Activated CD8-positive, alpha-beta memory T cell treated with anti-CD3 and anti-CD28 coated beads, Interleukin-2, amount 10 ng/mL, durations not matched to agents 7 days and 5 days (primary cell): ENCODE measurements around the gene FGF12. TPM values are rescaled to one million over a fixed set of nuclear protein-coding genes. Genes with fewer than 3 reads are reported as not detected.
A peak's percentile ranks its signal among the peaks of the same experiment; 100 is the strongest.

Source experiments
- ATAC-seq: fragments of 150-1000 bp; cut with Tn5 transposase; one replicate; pipeline ENCODE4 v1.10.0; 2021; ENCODE audit warnings: moderate library complexity
- CTCF ChIA-PET: fragments of 350-600 bp; sonication (Branson Sonifier 250); formaldehyde crosslinking; loops from one replicate; lab custom pipeline; 2021; ENCODE audit warnings: antibody characterized with exemption; lab: Charles Lee
- DNase-seq: peaks from one replicate; pipeline ENCODE4 v3.0.0-alpha.2; 2020
- H3K27ac Mint-ChIP-seq: one replicate; pipeline ENCODE4 v1.8.0; 2021; ENCODE audit warnings: mild to moderate bottlenecking, mixed read lengths
- H3K27me3 Mint-ChIP-seq: one replicate; pipeline ENCODE4 v1.8.0; 2021; ENCODE audit warnings: mixed read lengths
- H3K36me3 Mint-ChIP-seq: one replicate; pipeline ENCODE4 v1.8.0; 2021; ENCODE audit warnings: mild to moderate bottlenecking, mixed read lengths
- H3K4me1 Mint-ChIP-seq: one replicate; pipeline ENCODE4 v1.8.0; 2021; ENCODE audit warnings: mixed read lengths
- H3K4me3 Mint-ChIP-seq: one replicate; pipeline ENCODE4 v1.8.0; 2021; ENCODE audit warnings: mild to moderate bottlenecking, moderate library complexity, mixed read lengths
- H3K9me3 Mint-ChIP-seq: one replicate; pipeline ENCODE4 v1.8.0; 2022; ENCODE audit warnings: low read depth, mixed read lengths
- total RNA-seq, 2 experiments: library from RNA; stranded (reverse); gene quantifications; one replicate each; pipeline ENCODE4 v1.2.3, GENCODE V29; 2021

The FGF12 gene
- total RNA-seq, 2 experiments from 2014 or later: not detected

- CTCF ChIA-PET: no interaction called here
- H3K9me3 Mint-ChIP-seq: no peaks in the 10 kb centered on the region
- H3K4me3 Mint-ChIP-seq: no peak overlapping the region
- ATAC-seq: no peak
- H3K27ac Mint-ChIP-seq: no peak overlapping the region
- DNase-seq: no peak
- H3K4me1 Mint-ChIP-seq: no peaks in the 10 kb centered on the region
- no peaks in the 10 kb centered on the region for H3K36me3 Mint-ChIP-seq
- no peaks in the 10 kb centered on the region for H3K27me3 Mint-ChIP-seq
These were observed 237.8 kb downstream of the FGF12 start for GRCh38 chr3:192489579-192489978.

DNA sequence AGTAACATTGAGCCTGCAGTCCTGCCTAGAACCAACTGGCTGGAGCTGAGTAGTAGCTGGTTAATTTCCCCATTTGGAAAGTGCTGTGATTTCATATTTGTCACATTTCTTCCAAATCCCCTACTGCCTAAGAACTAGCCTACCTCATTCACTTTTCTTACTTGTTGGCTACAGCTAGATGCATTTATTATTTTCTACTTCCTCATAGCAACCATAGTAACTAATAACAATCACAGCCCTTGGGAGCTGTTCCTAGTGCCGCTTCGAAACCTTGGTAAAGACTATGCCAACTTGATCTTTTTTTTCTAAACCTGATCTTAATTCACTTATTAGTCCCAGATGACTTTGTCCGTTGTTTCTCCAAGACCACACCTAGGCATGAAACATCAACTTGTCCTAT is 240.3 kb downstream of the FGF12 start:
- ATAC-seq (no peak), DNase-seq (no peak)
- Mint-ChIP-seq H3K4me1 (no peaks in the 10 kb centered on the region), H3K27me3 (no peaks in the 10 kb centered on the region), H3K36me3 (no peaks in the 10 kb centered on the region), H3K27ac (no peak overlapping the region), H3K4me3 (no peak overlapping the region), H3K9me3 (no peaks in the 10 kb centered on the region)
- CTCF ChIA-PET: no interaction called here

DNA sequence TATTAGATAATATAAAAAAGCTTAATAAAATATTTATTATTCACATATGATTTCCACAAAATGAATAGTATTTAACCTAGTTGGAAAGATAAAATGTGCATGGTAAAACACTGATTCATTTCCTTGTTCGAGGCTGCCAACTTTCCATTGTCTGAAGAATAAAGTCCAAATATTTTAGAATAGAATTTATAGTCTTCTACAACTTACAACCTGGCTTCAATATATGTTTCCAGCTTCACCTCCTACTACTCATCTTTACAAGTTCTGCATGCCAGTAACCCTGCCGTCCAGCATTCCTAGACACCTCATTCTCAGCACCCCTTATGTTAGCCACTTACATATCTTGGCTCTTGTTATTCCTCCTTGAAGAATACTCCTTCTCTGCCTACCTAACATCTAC is 244.5 kb downstream of the FGF12 start:
- Mint-ChIP-seq H3K27me3 (no peaks in the 10 kb centered on the region), H3K36me3 (no peaks in the 10 kb centered on the region), H3K27ac (no peak overlapping the region), H3K4me3 (no peak overlapping the region), H3K9me3 (no peaks in the 10 kb centered on the region), H3K4me1 (no peaks in the 10 kb centered on the region)
- ATAC-seq (no peak), DNase-seq (no peak)
- CTCF ChIA-PET: no interaction called here

GRCh38 chr3:192482391-192482790 is 244.9 kb downstream of the FGF12 start:
- CTCF ChIA-PET: no interaction called here
- Mint-ChIP-seq H3K36me3 (no peaks in the 10 kb centered on the region), H3K4me3 (no peak overlapping the region), H3K27me3 (no peaks in the 10 kb centered on the region), H3K9me3 (no peaks in the 10 kb centered on the region), H3K27ac (no peak overlapping the region), H3K4me1 (no peaks in the 10 kb centered on the region)
- DNase-seq: no peak
- ATAC-seq: no peak

GRCh38 chr3:192481638-192482037 is 245.7 kb downstream of the FGF12 start:
- DNase-seq (no peak), ATAC-seq (no peak)
- no peaks in the 10 kb centered on the region for H3K4me1 Mint-ChIP-seq
- no peaks in the 10 kb centered on the region for H3K27me3 Mint-ChIP-seq
- H3K4me3 Mint-ChIP-seq: no peak overlapping the region
- H3K27ac Mint-ChIP-seq: no peak overlapping the region
- H3K9me3 Mint-ChIP-seq: no peaks in the 10 kb centered on the region
- H3K36me3 Mint-ChIP-seq: no peaks in the 10 kb centered on the region
- CTCF ChIA-PET: interaction anchor here (0.9 kb wide), 1 partner anchor 14 kb away, joined by 3 read pairs; no protein-coding TSS in a partner anchor

DNA sequence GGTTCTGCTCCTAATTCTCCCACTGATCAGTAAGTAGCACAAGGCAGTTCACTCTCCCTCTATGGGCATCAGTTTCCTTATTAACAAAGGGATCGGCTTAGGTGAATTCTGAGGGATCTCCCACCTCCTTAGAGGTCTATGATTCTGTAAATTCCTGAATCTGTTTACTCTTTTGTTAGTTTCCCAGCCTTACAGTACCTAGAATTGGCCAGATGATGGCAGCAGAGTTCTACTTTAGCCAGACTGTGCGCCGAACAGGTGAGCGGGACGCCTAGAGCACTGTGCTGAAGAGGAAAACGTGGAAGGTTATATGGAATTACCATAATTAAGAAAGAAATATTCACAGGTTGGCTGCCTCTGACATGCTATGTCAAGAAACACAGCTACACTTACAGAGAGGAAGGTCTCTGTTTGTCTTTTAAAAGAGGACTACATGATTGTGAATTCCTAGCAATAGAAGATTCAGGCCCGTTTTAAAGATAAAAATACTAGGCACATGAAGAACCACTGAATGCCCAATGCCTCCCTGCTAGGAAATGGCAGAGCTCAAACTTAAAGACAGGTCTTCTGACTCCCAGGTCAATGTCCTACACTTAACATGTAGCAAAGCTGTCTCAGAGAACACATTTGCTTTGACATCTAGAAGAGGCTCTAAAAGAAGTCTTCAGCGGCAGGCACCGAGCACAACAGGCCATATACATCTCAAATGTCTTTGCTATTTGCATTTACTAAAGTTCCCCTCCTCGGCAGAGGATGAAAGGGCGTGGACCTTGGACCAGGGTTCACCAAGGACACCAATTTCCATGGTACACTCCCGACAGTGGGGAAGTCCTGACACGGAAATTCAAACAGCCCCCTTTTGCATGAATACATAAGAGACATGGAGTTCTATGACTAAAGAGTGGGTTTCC is 259.9 kb downstream of the FGF12 start:
- no peak overlapping the region for H3K4me3 Mint-ChIP-seq
- CTCF ChIA-PET: interaction anchor here (0.6 to 2.1 kb wide), 4 partner anchors 14 to 336 kb away, joined by 3 to 6 read pairs (median 3); no protein-coding TSS in a partner anchor
- H3K36me3 Mint-ChIP-seq: no peaks in the 10 kb centered on the region
- DNase-seq (peak; percentile 52), ATAC-seq (peak; percentile 60)
- no peaks in the 10 kb centered on the region for H3K4me1 Mint-ChIP-seq
- peaks cover 10% of the 10 kb centered on the region for H3K27me3 Mint-ChIP-seq
- no peak overlapping the region for H3K27ac Mint-ChIP-seq
- H3K9me3 Mint-ChIP-seq: no peaks in the 10 kb centered on the region

DNA sequence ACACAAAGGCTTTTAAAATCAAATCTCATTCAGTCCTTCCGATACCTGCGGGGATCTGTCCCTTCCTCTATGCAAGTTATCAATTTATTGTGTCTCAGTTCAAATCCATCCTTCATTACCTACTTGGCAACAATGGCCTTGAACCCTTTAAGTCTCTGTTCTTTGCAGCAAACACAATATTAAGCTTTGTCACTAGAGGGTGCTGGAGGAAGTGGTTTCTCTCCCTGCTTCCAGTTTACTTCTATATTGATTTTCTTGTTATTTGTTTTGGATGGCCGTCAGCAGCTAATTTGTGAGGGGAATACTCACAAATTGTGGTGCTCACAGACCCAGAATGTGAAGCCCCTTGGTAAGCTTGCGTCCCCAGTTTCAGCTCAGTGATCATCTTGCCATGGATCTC is 278.3 kb downstream of the FGF12 start:
- Mint-ChIP-seq H3K36me3 (no peaks in the 10 kb centered on the region), H3K27ac (no peak overlapping the region), H3K4me1 (no peaks in the 10 kb centered on the region), H3K4me3 (no peak overlapping the region), H3K9me3 (no peaks in the 10 kb centered on the region), H3K27me3 (peaks cover 10% of the 10 kb centered on the region)
- CTCF ChIA-PET: interaction anchor here (1.2 kb wide), 1 partner anchor 8 kb away, joined by 3 read pairs; no protein-coding TSS in a partner anchor
- DNase-seq (no peak), ATAC-seq (no peak)

DNA sequence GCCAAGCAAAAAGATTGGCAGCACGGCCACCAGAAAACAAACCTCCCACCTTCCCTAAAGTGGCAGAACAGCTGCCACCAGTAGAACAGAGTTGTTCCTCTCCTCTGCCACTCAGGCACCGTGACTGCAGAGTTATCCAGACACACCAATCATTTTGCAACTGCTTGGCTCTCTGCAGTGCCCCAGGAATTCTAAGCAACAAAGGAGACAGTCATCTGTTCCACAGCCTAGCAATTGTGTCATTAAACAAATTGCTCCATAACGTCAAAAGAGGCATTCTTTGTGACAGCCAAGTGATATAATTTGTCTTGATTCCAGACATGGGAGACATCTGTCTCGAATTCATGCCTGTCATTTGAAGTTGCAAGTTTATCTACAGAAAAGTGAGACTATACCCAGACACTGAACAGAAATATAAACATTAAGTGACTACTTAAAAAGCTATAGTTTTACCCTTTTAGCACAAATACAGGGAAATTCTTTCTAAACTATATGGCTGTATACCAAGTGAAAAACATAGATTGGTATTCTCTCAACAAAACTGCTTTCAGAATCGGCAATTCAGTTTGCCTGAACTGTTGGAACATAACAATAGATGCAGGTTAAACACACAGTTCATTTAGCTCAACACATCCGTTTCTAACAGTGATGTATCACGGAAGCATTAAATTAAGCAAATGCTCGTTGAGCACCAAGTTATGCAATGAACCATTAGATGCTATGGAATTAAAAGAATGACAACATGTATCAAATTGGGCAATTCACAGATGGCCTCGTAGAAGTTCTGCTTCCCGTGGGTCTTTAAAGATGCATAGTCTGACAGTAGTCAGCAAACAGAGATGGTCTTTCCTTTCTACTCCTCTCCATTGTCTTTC is 281.3 kb downstream of the FGF12 start:
- Mint-ChIP-seq H3K4me1 (no peaks in the 10 kb centered on the region), H3K4me3 (no peak overlapping the region), H3K9me3 (no peaks in the 10 kb centered on the region), H3K27me3 (peaks cover 10% of the 10 kb centered on the region), H3K36me3 (no peaks in the 10 kb centered on the region), H3K27ac (no peak overlapping the region)
- ATAC-seq: no peak
- DNase-seq: no peak
- CTCF ChIA-PET: interaction anchor here (1.2 to 4.5 kb wide), 3 partner anchors 11 to 257 kb away, joined by 3 to 27 read pairs (median 18); no protein-coding TSS in a partner anchor

- Mint-ChIP-seq H3K9me3 (no peaks in the 10 kb centered on the region), H3K4me1 (no peaks in the 10 kb centered on the region), H3K27me3 (peaks cover 10% of the 10 kb centered on the region), H3K27ac (no peak overlapping the region), H3K36me3 (no peaks in the 10 kb centered on the region), H3K4me3 (no peak overlapping the region)
- DNase-seq (no peak), ATAC-seq (no peak)
- CTCF ChIA-PET: interaction anchor here (0.9 to 4.5 kb wide), 10 partner anchors 9 to 260 kb away, joined by 3 to 27 read pairs (median 4); no protein-coding TSS in a partner anchor
These were observed 282.6 kb downstream of the FGF12 start for GRCh38 chr3:192444791-192445106.

- H3K36me3 Mint-ChIP-seq: no peaks in the 10 kb centered on the region
- peaks cover 10% of the 10 kb centered on the region for H3K27me3 Mint-ChIP-seq
- DNase-seq: peak; percentile 65
- no peaks in the 10 kb centered on the region for H3K9me3 Mint-ChIP-seq
- CTCF ChIA-PET: interaction anchor here (0.9 to 4.5 kb wide), 12 partner anchors 9 to 1517 kb away, joined by 3 to 27 read pairs (median 4); no protein-coding TSS in a partner anchor
- H3K4me3 Mint-ChIP-seq: no peak overlapping the region
- no peak overlapping the region for H3K27ac Mint-ChIP-seq
- ATAC-seq: no peak
- no peaks in the 10 kb centered on the region for H3K4me1 Mint-ChIP-seq
These were observed 283.1 kb downstream of the FGF12 start for GRCh38 chr3:192444096-192444790.

DNA sequence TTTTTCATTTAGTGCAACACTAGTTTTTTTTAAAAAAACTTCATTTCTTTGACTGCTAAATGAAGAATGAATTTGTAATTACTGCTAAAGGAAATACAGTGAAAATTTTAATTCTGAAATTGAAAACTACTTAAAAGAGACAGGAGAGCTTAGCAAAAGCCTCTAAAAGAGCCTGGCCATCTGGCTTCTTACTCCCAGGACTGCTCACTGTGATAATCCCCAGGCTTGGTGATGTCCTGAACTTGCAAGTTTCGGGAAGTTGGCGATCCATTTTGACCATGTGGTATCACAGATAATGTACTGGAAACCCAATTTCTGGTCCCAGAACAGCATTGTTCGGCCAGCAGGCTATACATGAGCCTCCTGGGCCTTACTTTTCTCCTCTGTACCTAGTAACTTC is 292.1 kb downstream of the FGF12 start:
- CTCF ChIA-PET: interaction anchor here (2.7 kb wide), 1 partner anchor 9 kb away, joined by 18 read pairs; no protein-coding TSS in a partner anchor
- Mint-ChIP-seq H3K27ac (no peak overlapping the region), H3K36me3 (no peaks in the 10 kb centered on the region), H3K4me3 (no peak overlapping the region), H3K9me3 (no peaks in the 10 kb centered on the region), H3K4me1 (no peaks in the 10 kb centered on the region), H3K27me3 (peaks cover 4% of the 10 kb centered on the region)
- DNase-seq: no peak
- ATAC-seq: no peak

DNA sequence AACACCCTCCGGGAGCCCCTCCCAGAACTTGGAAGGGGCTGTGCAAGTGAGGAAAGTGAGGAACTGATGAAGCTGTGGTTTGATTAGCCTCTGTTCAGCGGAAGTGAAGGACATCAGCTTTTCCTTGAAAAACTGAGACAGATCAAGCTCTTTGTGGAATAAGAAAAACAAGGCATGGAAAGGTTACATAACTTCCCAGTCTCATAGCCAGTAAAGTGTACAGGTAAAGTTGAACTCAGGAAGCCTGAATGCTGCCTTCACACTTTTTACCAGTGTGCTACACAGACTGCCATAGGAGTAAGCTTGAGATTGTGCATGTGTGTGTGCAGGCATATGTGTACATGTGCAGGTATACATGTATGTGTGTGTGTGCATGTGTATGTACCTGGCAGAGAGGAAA is 293.2 kb downstream of the FGF12 start:
- CTCF ChIA-PET: interaction anchor here (2.7 kb wide), 1 partner anchor 10 kb away, joined by 18 read pairs; no protein-coding TSS in a partner anchor
- no peaks in the 10 kb centered on the region for H3K9me3 Mint-ChIP-seq
- H3K27ac Mint-ChIP-seq: no peak overlapping the region

GRCh38 chr3:192433704-192434103 is 293.6 kb downstream of the FGF12 start:
- H3K9me3 Mint-ChIP-seq: no peaks in the 10 kb centered on the region
- DNase-seq: no peak
- H3K36me3 Mint-ChIP-seq: no peaks in the 10 kb centered on the region
- no peak overlapping the region for H3K27ac Mint-ChIP-seq
- no peak overlapping the region for H3K4me3 Mint-ChIP-seq
- CTCF ChIA-PET: no interaction called here
- ATAC-seq: no peak
- peaks cover 4% of the 10 kb centered on the region for H3K27me3 Mint-ChIP-seq
- H3K4me1 Mint-ChIP-seq: no peaks in the 10 kb centered on the region

More for the DNA sequence above, 293.2 kb downstream of the FGF12 start:
- H3K4me1 Mint-ChIP-seq: no peaks in the 10 kb centered on the region
- peaks cover 4% of the 10 kb centered on the region for H3K27me3 Mint-ChIP-seq
- H3K4me3 Mint-ChIP-seq: no peak overlapping the region
- ATAC-seq (no peak), DNase-seq (no peak)
- H3K36me3 Mint-ChIP-seq: no peaks in the 10 kb centered on the region
